DOHH2 (cell line): ENCODE measurements around the gene VAC14.

Experiments used
- EZH2phosphoT487 ChIP-seq: fragments of 200-600 bp; sonication (generic); IDR thresholded peaks from 2 replicates; pipeline ENCODE4 v1.6.1; 2017; ENCODE audit warnings: borderline replicate concordance, mild to moderate bottlenecking, antibody characterized with exemption, low read length, moderate library complexity, mixed read lengths
- TF ChIP-seq, protein P1 (sequence below): fragments of 200-600 bp; sonication (generic); IDR thresholded peaks from one replicate; pipeline ENCODE4 v1.5.1; 2014; ENCODE audit warnings: antibody characterized with exemption, mild to moderate bottlenecking, low read depth, low read length; ENCODE audit not compliant: poor library complexity, severe bottlenecking

- TF ChIP-seq, protein P1, sequence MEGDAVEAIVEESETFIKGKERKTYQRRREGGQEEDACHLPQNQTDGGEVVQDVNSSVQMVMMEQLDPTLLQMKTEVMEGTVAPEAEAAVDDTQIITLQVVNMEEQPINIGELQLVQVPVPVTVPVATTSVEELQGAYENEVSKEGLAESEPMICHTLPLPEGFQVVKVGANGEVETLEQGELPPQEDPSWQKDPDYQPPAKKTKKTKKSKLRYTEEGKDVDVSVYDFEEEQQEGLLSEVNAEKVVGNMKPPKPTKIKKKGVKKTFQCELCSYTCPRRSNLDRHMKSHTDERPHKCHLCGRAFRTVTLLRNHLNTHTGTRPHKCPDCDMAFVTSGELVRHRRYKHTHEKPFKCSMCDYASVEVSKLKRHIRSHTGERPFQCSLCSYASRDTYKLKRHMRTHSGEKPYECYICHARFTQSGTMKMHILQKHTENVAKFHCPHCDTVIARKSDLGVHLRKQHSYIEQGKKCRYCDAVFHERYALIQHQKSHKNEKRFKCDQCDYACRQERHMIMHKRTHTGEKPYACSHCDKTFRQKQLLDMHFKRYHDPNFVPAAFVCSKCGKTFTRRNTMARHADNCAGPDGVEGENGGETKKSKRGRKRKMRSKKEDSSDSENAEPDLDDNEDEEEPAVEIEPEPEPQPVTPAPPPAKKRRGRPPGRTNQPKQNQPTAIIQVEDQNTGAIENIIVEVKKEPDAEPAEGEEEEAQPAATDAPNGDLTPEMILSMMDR, result no peak
- no peak for TF ChIP-seq EZH2phosphoT487
These were observed 11.1 kb downstream of the VAC14 start for GRCh38 chr16:70789595-70790447.
